Epithelial cell of umbilical artery (primary cell): ENCODE data around the gene MROH2A. TPM values are rescaled to one million over a fixed set of nuclear protein-coding genes. Genes with fewer than 3 reads are reported as not detected.

Experiments
- total RNA-seq: library from RNA; depleted of rRNA; stranded (reverse); fragments of >200 nt; gene quantifications from 2 replicates; pipeline ENCODE4 v1.2.3, GENCODE V29; 2014

The MROH2A gene, protein sequence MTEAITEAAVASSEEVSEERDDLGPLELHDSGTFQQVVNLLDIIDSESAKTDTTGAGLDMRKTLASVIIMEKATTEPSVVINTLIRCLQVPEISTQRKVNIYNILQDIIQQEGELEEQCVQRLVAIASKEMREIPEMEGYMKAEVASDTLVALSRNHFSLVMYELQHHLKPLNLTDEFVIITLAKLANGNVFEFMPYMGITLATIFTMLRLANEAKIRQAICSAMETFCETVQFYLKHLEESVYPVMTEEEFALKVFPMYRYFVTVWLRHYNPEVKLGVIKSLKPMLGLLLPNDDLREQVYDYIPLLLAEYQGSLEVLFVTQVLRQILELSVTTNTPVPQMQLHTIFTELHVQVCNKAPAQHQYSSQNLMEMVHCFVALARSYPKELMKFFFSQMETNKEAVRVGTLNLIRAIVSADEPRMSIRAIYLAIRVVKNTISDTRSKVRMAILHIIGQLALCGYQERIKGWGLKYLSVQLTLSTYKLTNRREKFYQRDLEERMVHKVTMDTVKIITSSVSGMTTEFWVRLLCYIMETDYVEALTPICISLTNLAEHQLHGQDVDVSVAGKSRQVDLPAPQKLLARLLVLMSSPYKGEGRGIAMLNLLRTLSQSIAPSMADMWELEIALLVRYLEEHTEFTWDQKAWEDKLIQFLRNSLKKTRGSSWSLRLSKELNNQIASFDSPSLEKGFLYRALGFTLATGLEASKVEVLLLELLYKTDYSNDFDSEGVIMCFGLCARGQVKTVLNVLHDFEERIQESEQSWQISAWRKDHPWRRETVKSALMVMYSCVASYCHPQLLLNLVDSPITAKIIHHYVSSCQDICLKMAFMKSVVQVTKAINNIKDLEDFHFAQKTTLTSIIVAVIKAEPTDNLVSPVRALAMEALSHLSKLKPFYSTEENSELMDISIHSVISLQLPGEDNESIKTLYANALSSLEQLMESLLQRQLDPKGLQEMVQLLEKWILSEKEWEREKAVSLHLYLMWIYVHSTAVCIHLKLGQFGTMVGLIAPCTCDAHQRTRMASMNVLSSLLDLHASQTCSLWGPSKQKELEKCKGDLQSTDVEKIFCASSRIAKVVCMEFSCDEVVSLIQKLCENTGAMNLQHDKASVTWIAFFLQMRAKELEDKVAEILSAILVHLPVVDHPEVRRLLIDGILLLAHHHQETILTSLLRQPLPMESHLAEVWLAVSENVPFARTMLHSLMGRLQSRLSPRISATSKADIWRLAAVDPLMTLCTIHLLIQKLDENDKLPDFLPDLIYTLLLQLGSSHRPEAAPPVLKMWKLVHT (N-terminal part only)
- total RNA-seq, result not detected in 2 replicates

DNA sequence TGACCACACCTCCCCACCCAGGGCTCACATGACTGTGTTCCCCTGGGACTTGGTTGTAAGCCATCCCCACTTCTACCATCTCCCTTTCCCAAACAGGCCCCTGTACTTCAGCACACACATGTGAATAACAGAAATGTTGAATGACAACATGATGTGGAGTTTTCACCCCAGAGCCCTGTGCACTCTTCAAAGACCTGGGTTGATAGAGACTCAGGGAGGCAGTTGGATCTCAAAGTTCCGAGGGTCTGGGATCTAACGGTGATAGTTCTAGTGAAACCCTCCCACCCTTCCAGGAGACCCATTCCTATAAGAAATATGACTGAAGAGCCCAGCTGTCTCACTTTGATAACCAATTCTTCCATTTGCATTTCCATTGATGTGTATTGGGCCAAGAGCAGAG is at the start of gene MROH2A:
MROH2A (plus strand) TSS at position 301 of the 400 bp plus-strand sequence. CDS start 1,029 bp downstream, outside the sequence.

DNA sequence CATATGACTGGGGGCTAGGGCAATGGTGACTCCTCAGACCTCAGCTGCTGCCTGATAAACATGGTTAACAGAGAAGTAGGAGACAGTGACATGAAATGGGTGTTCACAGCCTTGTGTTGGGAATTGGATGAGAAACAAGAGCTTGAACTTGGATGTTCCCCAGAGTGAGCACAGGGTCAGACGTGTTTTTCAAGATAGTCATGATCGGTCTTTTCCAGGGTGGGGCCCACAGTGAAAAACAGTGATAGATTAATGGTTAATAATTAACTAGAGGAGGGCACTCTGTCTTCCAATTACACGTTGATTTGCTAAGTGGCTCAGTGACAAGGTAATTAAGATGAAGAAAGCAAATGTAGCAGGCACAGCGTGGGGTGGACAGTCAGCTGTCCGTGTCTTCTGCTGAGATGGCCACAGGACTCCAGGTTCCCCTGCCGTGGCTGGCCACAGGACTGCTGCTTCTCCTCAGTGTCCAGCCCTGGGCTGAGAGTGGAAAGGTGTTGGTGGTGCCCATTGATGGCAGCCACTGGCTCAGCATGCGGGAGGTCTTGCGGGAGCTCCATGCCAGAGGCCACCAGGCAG is 49.3 kb upstream of the MROH2A start, which contains the start of gene UGT1A3:
UGT1A3 (plus strand) TSS at position 320 of the 579 bp plus-strand sequence; CDS start at position 405, 85 bp downstream.

DNA sequence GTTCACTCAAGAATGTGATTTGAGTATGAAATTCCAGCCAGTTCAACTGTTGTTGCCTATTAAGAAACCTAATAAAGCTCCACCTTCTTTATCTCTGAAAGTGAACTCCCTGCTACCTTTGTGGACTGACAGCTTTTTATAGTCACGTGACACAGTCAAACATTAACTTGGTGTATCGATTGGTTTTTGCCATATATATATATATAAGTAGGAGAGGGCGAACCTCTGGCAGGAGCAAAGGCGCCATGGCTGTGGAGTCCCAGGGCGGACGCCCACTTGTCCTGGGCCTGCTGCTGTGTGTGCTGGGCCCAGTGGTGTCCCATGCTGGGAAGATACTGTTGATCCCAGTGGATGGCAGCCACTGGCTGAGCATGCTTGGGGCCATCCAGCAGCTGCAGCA is 18.1 kb upstream of the MROH2A start, which contains the start of gene UGT1A1:
UGT1A1 (plus strand) TSS at position 228 of the 400 bp plus-strand sequence; CDS start at position 246, 18 bp downstream.

DNA sequence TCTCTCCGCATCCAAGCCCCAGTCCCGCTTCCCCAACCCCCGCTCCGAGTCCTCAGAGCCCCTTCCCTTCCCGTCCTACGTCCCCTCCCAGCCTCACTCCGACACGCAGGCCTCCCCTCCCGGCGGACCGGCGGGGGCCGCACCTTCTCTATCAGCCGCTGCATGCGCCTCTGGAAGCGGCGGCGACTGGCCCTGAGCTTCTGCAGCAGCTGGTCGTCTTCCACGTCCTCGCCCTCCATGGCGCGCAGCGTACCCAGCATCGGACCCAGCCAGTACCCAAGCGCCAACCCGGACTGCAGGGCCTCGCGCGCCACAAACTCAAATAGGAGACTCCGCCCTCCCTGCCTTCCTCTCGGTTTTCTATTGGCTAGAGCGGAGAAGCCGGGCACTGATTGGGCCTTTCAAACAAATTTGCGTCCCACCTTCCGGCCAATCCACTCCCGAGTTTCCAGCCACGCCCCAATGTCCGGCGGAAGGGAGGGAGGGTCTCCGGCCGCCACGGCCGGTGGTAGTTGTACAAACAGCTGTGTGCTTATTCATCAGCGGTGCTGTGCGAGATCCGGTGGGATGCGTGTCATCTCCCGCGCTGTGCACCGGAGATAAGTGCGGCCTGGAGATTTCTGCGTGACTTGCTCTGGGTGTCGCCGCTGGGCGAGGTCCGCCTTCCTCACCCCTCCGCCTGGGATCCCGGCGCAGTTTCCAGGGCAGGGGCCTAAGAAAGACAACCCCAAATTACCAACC is 76.3 kb downstream of the MROH2A start, which contains the start of gene HJURP:
HJURP (minus strand) TSS at position 295 of the 741 bp plus-strand sequence; CDS start at position 260, 35 bp downstream.

DNA sequence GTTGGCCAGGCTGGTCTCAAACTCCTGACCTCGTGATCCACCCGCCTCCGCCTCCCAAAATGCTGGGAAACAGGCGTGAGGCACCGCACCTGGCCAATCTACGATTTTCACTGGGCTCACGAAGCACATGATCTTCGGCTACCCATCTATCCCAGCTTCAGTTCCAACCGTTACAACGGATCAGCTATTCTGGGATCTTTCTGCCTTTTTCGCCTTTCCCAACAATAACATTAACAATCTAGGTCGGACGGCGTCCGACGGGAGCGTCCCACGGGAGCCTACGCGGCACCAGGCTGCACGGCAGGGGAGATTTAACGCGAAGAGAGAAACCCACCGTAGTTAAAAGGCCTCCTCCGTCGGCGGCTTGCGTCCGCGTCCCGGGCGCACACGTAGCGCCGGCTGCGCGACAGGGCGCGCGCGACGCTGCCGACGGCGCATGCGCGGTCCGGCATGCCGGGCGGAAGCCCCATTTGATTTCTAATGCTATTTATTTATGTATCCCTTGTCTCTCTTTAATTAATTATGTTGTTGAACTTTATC is 89.9 kb downstream of the MROH2A start, which contains the start of gene MSL3B:
MSL3B (minus strand) TSS at position 394 of the 540 bp plus-strand sequence.

Other genes with a start within 250 kb of the MROH2A start
- gene USP40, start 211.5 kb upstream of the MROH2A start, total RNA-seq, result 15.3 and 29.8 TPM in 2 replicates
- gene UGT1A8, start 160.7 kb upstream of the MROH2A start, total RNA-seq, result not detected in 2 replicates
- gene UGT1A10, start 141.9 kb upstream of the MROH2A start, total RNA-seq, result not detected in 2 replicates
- 0.15 TPM in 1 of 2 replicates, not detected in the other for gene UGT1A9, start 106.4 kb upstream of the MROH2A start, total RNA-seq
- not detected in 2 replicates for gene UGT1A7, start 96.4 kb upstream of the MROH2A start, total RNA-seq
- gene UGT1A6, start 85.4 kb upstream of the MROH2A start, total RNA-seq, result not detected in 2 replicates
- not detected in 2 replicates for gene UGT1A5, start 65.4 kb upstream of the MROH2A start, total RNA-seq
- gene UGT1A4, start 59.6 kb upstream of the MROH2A start, total RNA-seq, result not detected in 2 replicates
- gene UGT1A3, start 49.3 kb upstream of the MROH2A start, total RNA-seq, result not detected in 2 replicates
- not detected in 2 replicates for gene UGT1A1, start 18.1 kb upstream of the MROH2A start, total RNA-seq
- gene HJURP, start 76.2 kb downstream of the MROH2A start, total RNA-seq, result 23.1 and 26.0 TPM in 2 replicates
- 0.15 TPM in 1 of 2 replicates, not detected in the other for gene TRPM8, start 139.0 kb downstream of the MROH2A start, total RNA-seq